Neuronal stem cell (in vitro differentiated cells): ENCODE data around the gene NKPD1.

Source experiments
- DNase-seq: peaks from one replicate; pipeline ENCODE4 v3.0.0-alpha.2; 2013; ENCODE audit warnings: low spot score
- H2AFZ ChIP-seq: one replicate; pipeline ENCODE4 v1.6.1; 2013; ENCODE audit warnings: mild to moderate bottlenecking, low read length, inconsistent platforms
- H2AK5ac ChIP-seq: 2 replicates; pipeline ENCODE4 v1.6.1; 2013; ENCODE audit warnings: low read depth, mild to moderate bottlenecking, inconsistent platforms, low read length, moderate library complexity, mixed read lengths
- H2BK120ac ChIP-seq: 2 replicates; pipeline ENCODE4 v1.6.1; 2013; ENCODE audit warnings: low read depth, mild to moderate bottlenecking, inconsistent platforms, low read length, moderate library complexity, mixed read lengths
- H2BK12ac ChIP-seq: one replicate; pipeline ENCODE4 v1.6.1; 2013; ENCODE audit warnings: low read length, inconsistent platforms
- H2BK15ac ChIP-seq: 2 replicates; pipeline ENCODE4 v1.6.1; 2013; ENCODE audit warnings: mild to moderate bottlenecking, low read length, inconsistent platforms, mixed read lengths
- H2BK5ac ChIP-seq: one replicate; pipeline ENCODE4 v1.6.1; 2013; ENCODE audit warnings: inconsistent platforms, mild to moderate bottlenecking, low read length, moderate library complexity
- H3K14ac ChIP-seq: one replicate; pipeline ENCODE4 v1.6.1; 2013; ENCODE audit warnings: low read length, inconsistent platforms
- H3K18ac ChIP-seq: 2 replicates; pipeline ENCODE4 v1.6.1; 2013; ENCODE audit warnings: low read length, inconsistent platforms
- H3K23ac ChIP-seq: 2 replicates; pipeline ENCODE4 v1.6.1; 2013; ENCODE audit warnings: low read depth, mild to moderate bottlenecking, mixed read lengths, low read length, inconsistent platforms; ENCODE audit not compliant: poor library complexity
- H3K27ac ChIP-seq: replicated peaks from 3 replicates; pipeline ENCODE4 v1.5.1; 2013; ENCODE audit warnings: low read length, inconsistent platforms
- H3K27me3 ChIP-seq, 3 experiments: 2 replicates each; pipeline ENCODE4 v1.6.1; 2013; ENCODE audit warnings: low read length in 3 of 3, mild to moderate bottlenecking in 2 of 3, inconsistent platforms in 1 of 3, low read depth in 1 of 3, mixed read lengths in 1 of 3, moderate library complexity in 1 of 3; ENCODE audit not compliant: control insufficient read depth in 3 of 3, insufficient read depth in 3 of 3
- H3K36me3 ChIP-seq, 2 donors: replicated peaks in 1 of 2; 2 replicates each; pipeline ENCODE4 v1.6.1; 2013; ENCODE audit warnings: low read length in 2 of 2; ENCODE audit not compliant: control insufficient read depth in 2 of 2, insufficient read depth in 2 of 2
- H3K4ac ChIP-seq: 2 replicates; pipeline ENCODE4 v1.6.1; 2013; ENCODE audit warnings: inconsistent platforms, mild to moderate bottlenecking, low read length, moderate library complexity
- H3K4me1 ChIP-seq, 2 donors: 1 replicate in 1 of 2; 2 replicates in 1 of 2; pipeline ENCODE4 v1.6.1; 2013; ENCODE audit warnings: low read length in 2 of 2, low read depth in 1 of 2; ENCODE audit not compliant: control insufficient read depth in 2 of 2, insufficient read depth in 1 of 2
- H3K4me2 ChIP-seq: one replicate; pipeline ENCODE4 v1.6.1; 2013; ENCODE audit warnings: mild to moderate bottlenecking, low read length, inconsistent platforms; ENCODE audit not compliant: insufficient read depth, poor library complexity, severe bottlenecking
- H3K4me3 ChIP-seq, 2 donors: 2 replicates each; pipeline ENCODE4 v1.5.1; 2013; ENCODE audit warnings: low read length in 2 of 2, mild to moderate bottlenecking in 2 of 2, inconsistent platforms in 1 of 2, moderate library complexity in 1 of 2
- H3K79me1 ChIP-seq: one replicate; pipeline ENCODE4 v1.6.1; 2013; ENCODE audit warnings: low read depth, mild to moderate bottlenecking, inconsistent platforms, low read length, moderate library complexity
- H3K9ac ChIP-seq: one replicate; pipeline ENCODE4 v1.6.1; 2013; ENCODE audit warnings: mild to moderate bottlenecking, low read depth, low read length, inconsistent platforms; ENCODE audit not compliant: poor library complexity
- H3K9me3 ChIP-seq, 2 donors: replicated peaks in 1 of 2; 2 replicates each; pipeline versions ENCODE3 to v1.6.1; 2013; ENCODE audit warnings: low read length in 2 of 2, mild to moderate bottlenecking in 2 of 2, inconsistent platforms in 1 of 2, low read depth in 1 of 2, mixed read lengths in 1 of 2, moderate library complexity in 1 of 2; ENCODE audit not compliant: control insufficient read depth in 2 of 2, insufficient read depth in 1 of 2
- H4K8ac ChIP-seq: one replicate; pipeline ENCODE4 v1.6.1; 2013; ENCODE audit warnings: low read depth, mild to moderate bottlenecking, inconsistent platforms, low read length, moderate library complexity
- H4K91ac ChIP-seq: one replicate; pipeline ENCODE4 v1.6.1; 2013; ENCODE audit warnings: low read length, low read depth, mild to moderate bottlenecking, inconsistent platforms; ENCODE audit not compliant: poor library complexity
- WGBS, 2 donors: extraction: QIAGEN DNeasy Blood & Tissue Kit; methylation state at CpG; one replicate each; pipeline ENCODE4 v1.1.7; 2013; ENCODE audit warnings: missing lambda C conversion rate in 2 of 2, mixed read lengths in 1 of 2; ENCODE audit not compliant: insufficient read length in 2 of 2, insufficient replicate concordance in 1 of 2; ENCODE audit errors: extremely low coverage in 2 of 2; 5-methylcytosine and 5-hydroxymethylcytosine counted together

NKPD1 gene

GRCh38 chr19:45154064-45154827 lies 6.5 kb downstream of the NKPD1 start:
- Histone ChIP-seq H2AFZ (no peak overlapping the region), H3K18ac (peak overlapping the region; percentile 96), H2BK5ac (peak overlapping the region; percentile 85), H2BK12ac (peak overlapping the region; percentile 82), H2AK5ac (peak overlapping the region; percentile 0), H2BK15ac (peak overlapping the region; percentile 94), H4K91ac (no peak overlapping the region), H3K14ac (no peak overlapping the region), H3K27me3 (peaks cover 9 to 35% (median 14%) of the 10 kb centered on the region in 3 experiments), H3K27ac (no peak overlapping the region), H2BK120ac (no peak overlapping the region), H3K9ac (peak overlapping the region; percentile 38), H3K79me1 (peaks cover 4% of the 10 kb centered on the region), H3K4ac (no peak overlapping the region), H3K9me3 (peaks cover 0 to 10% of the 10 kb centered on the region in 2 donors), H4K8ac (no peak overlapping the region), H3K4me2 (peak overlapping the region; percentile 45), H3K4me3 (peak overlapping the region in 1 of 2 donors; percentile 24), H3K4me1 (peaks cover 0 to 13% of the 10 kb centered on the region in 2 donors), H3K23ac (peak overlapping the region; percentile 67), H3K36me3 (peaks cover 0 to 11% of the 10 kb centered on the region in 2 donors)
- no CpG with 5 or more reads among the region's 19 CpGs for WGBS, 2 donors
- no peak for DNase-seq

- peak overlapping the region; percentile 31 for H2BK120ac ChIP-seq
- peak; percentile 66 for DNase-seq
- H2AK5ac ChIP-seq = peak overlapping the region; percentile 98
- no peak overlapping the region for H2AFZ ChIP-seq
- peak overlapping the region; percentile 94 for H2BK15ac ChIP-seq
- peak overlapping the region; percentile 85 for H2BK5ac ChIP-seq
- H2BK12ac ChIP-seq = peak overlapping the region; percentile 81
- H3K9ac ChIP-seq = peak overlapping the region; percentile 93
- H3K4me2 ChIP-seq = peak overlapping the region; percentile 45
- H3K4me3 ChIP-seq = peak overlapping the region in 1 of 2 donors; percentile 66
- H3K9me3 ChIP-seq = peaks cover 0 to 10% of the 10 kb centered on the region in 2 donors
- no CpG with 5 or more reads among the region's 69 CpGs for WGBS, 2 donors
- H4K8ac ChIP-seq = no peak overlapping the region
- peak overlapping the region; percentile 100 for H3K23ac ChIP-seq
- no peak overlapping the region for H3K27ac ChIP-seq
- peak overlapping the region; percentile 47 for H3K4ac ChIP-seq
- peaks cover 6 to 35% (median 14%) of the 10 kb centered on the region in 3 experiments for H3K27me3 ChIP-seq
- H3K4me1 ChIP-seq = peaks cover 0 to 13% of the 10 kb centered on the region in 2 donors
- peak overlapping the region; percentile 96 for H3K18ac ChIP-seq
- peaks cover 4% of the 10 kb centered on the region for H3K79me1 ChIP-seq
- H4K91ac ChIP-seq = peak overlapping the region; percentile 83
- H3K14ac ChIP-seq = peak overlapping the region; percentile 99
- peaks cover 0 to 11% of the 10 kb centered on the region in 2 donors for H3K36me3 ChIP-seq
These were observed 7.3 kb downstream of the NKPD1 start for GRCh38 chr19:45153339-45154063.

GRCh38 chr19:45152504-45153338 lies 8.1 kb downstream of the NKPD1 start:
- Histone ChIP-seq H3K4me2 (peak overlapping the region; percentile 44), H4K91ac (no peak overlapping the region), H3K4me3 (peak overlapping the region in 1 of 2 donors; percentile 66), H3K79me1 (peaks cover 4% of the 10 kb centered on the region), H4K8ac (no peak overlapping the region), H3K4ac (peak overlapping the region; percentile 61), H3K27me3 (peaks cover 0 to 35% (median 14%) of the 10 kb centered on the region in 3 experiments), H2BK120ac (peak overlapping the region; percentile 31), H3K36me3 (peaks cover 0 to 17% of the 10 kb centered on the region in 2 donors), H3K4me1 (peaks cover 0 to 13% of the 10 kb centered on the region in 2 donors), H3K27ac (no peak overlapping the region), H2BK15ac (peak overlapping the region; percentile 94), H3K14ac (peak overlapping the region; percentile 99), H3K9ac (peak overlapping the region; percentile 93), H2BK5ac (peak overlapping the region; percentile 85), H3K18ac (peak overlapping the region; percentile 96), H3K9me3 (peaks cover 0 to 10% of the 10 kb centered on the region in 2 donors), H2AFZ (no peak overlapping the region), H2AK5ac (peak overlapping the region; percentile 98), H2BK12ac (peak overlapping the region; percentile 81), H3K23ac (peak overlapping the region; percentile 100)
- no peak for DNase-seq
- no CpG with 5 or more reads among the region's 91 CpGs for WGBS, 2 donors
